H1 (cell line): ENCODE measurements around the gene SF3A2. TPM values are rescaled to one million over a fixed set of nuclear protein-coding genes. Genes with fewer than 3 reads are reported as not detected.

Experiments used
- CTCF ChIA-PET: fragments of 300-600 bp; sonication (Branson Sonifier 250); formaldehyde crosslinking; loops from one replicate; lab custom pipeline; 2021; ENCODE audit not compliant: partially characterized antibody; lab: Charles Lee
- POLR2A ChIA-PET: fragments of 300-600 bp; sonication (Branson Sonifier 250); formaldehyde crosslinking; loops from one replicate; lab custom pipeline; 2021; ENCODE audit warnings: inconsistent platforms; ENCODE audit not compliant: partially characterized antibody; lab: Charles Lee
- DNase-seq, 2 experiments: peaks; one replicate each; pipeline versions ENCODE4 v3.0.0 to v3.0.0-alpha.2; 2010 to 2022; ENCODE audit warnings: low spot score in 2 of 2, low read depth in 1 of 2, mixed read lengths in 1 of 2
- FAIRE-seq: peaks from 2 replicates; lab custom pipeline; 2011; peaks lifted over from hg19 to GRCh38; lab: Jason Lieb, UNC
- H2AFZ ChIP-seq: 2 replicates; pipeline ENCODE4 v1.8.1; 2012; ENCODE audit warnings: low read length, inconsistent platforms
- H2AK5ac ChIP-seq: 2 replicates; pipeline ENCODE4 v1.6.1; 2013; ENCODE audit warnings: low read depth, low read length
- H2BK120ac ChIP-seq: replicated peaks from 2 replicates; pipeline ENCODE3; 2013; ENCODE audit warnings: low read depth, low read length, inconsistent platforms
- H2BK12ac ChIP-seq: 2 replicates; pipeline ENCODE4 v1.6.1; 2013; ENCODE audit warnings: low read depth, low read length
- H2BK15ac ChIP-seq: 2 replicates; pipeline ENCODE4 v1.6.1; 2013; ENCODE audit warnings: low read length
- H2BK20ac ChIP-seq: 2 replicates; pipeline ENCODE4 v1.6.1; 2013; ENCODE audit warnings: low read length
- H2BK5ac ChIP-seq: 2 replicates; pipeline ENCODE4 v1.6.1; 2013; ENCODE audit warnings: low read depth, low read length
- H3K14ac ChIP-seq: 2 replicates; pipeline ENCODE4 v1.6.1; 2013; ENCODE audit warnings: inconsistent platforms; ENCODE audit not compliant: insufficient read length
- H3K18ac ChIP-seq: 2 replicates; pipeline ENCODE4 v1.6.1; 2013; ENCODE audit warnings: low read length; ENCODE audit errors: extremely low read depth
- H3K23ac ChIP-seq: 2 replicates; pipeline ENCODE4 v1.6.1; 2013; ENCODE audit warnings: inconsistent platforms; ENCODE audit not compliant: insufficient read length
- H3K23me2 ChIP-seq: 2 replicates; pipeline ENCODE4 v1.6.1; 2013; ENCODE audit warnings: low read depth, low read length
- H3K27ac ChIP-seq: 2 replicates; pipeline ENCODE4 v1.6.1; 2011; ENCODE audit warnings: low read depth, low read length, inconsistent platforms
- H3K27me3 ChIP-seq, 4 experiments: replicated peaks in 1 of 4; 1 replicate in 1 of 4; 2 replicates in 3 of 4; pipeline versions ENCODE4 v1.6.1 to v1.8.1; 2011 to 2013; ENCODE audit warnings: low read length in 3 of 4, mild to moderate bottlenecking in 3 of 4, inconsistent platforms in 2 of 4, mixed read lengths in 2 of 4, moderate library complexity in 1 of 4; ENCODE audit not compliant: control insufficient read depth in 3 of 4, insufficient read depth in 3 of 4; ENCODE audit errors: extremely low read depth in 1 of 4
- H3K36me3 ChIP-seq, 4 experiments: 2 replicates each; pipeline versions ENCODE4 v1.6.1 to v1.8.1; 2011 to 2013; ENCODE audit warnings: mild to moderate bottlenecking in 4 of 4, low read length in 3 of 4, moderate library complexity in 2 of 4, control low read depth in 1 of 4, inconsistent platforms in 1 of 4; ENCODE audit not compliant: insufficient read depth in 4 of 4, control insufficient read depth in 2 of 4
- H3K4ac ChIP-seq: replicated peaks from 2 replicates; pipeline ENCODE3; 2013; ENCODE audit warnings: low read length, low read depth, mixed read lengths, inconsistent platforms; ENCODE audit not compliant: insufficient read length
- H3K4me1 ChIP-seq, 4 experiments: replicated peaks in 1 of 4; 1 replicate in 1 of 4; 2 replicates in 3 of 4; pipeline versions ENCODE4 v1.6.1 to v1.8.1; 2011 to 2013; ENCODE audit warnings: low read length in 3 of 4, inconsistent platforms in 2 of 4, mixed read lengths in 1 of 4; ENCODE audit not compliant: insufficient read depth in 4 of 4, control insufficient read depth in 3 of 4
- H3K4me2 ChIP-seq, 2 experiments: 2 replicates each; pipeline versions ENCODE4 v1.6.1 to v1.8.1; 2011 to 2013; ENCODE audit warnings: low read depth in 2 of 2, low read length in 2 of 2, control low read depth in 1 of 2, inconsistent platforms in 1 of 2, mild to moderate bottlenecking in 1 of 2; ENCODE audit not compliant: insufficient read depth in 1 of 2
- H3K4me3 ChIP-seq, 4 experiments: fragments of 200-600, 300-600 bp in 1 of 4; sonication (generic), shearing (Covaris generic), sonication (Bioruptor Twin) in 1 of 4; 2 replicates each; pipeline versions ENCODE4 v1.5.1 to v1.8.1; 2011 to 2016; ENCODE audit warnings: low read length in 4 of 4, low read depth in 3 of 4, control low read depth in 2 of 4, inconsistent platforms in 2 of 4, mild to moderate bottlenecking in 2 of 4, mixed read lengths in 1 of 4, moderate library complexity in 1 of 4; ENCODE audit not compliant: insufficient read depth in 2 of 4; ENCODE audit errors: extremely low read depth in 1 of 4
- H3K56ac ChIP-seq: replicated peaks from 2 replicates; pipeline ENCODE3; 2013; ENCODE audit warnings: low read depth, mild to moderate bottlenecking, mixed read lengths, low read length, inconsistent platforms; ENCODE audit not compliant: insufficient read length
- H3K79me1 ChIP-seq: 2 replicates; pipeline ENCODE4 v1.6.1; 2013; ENCODE audit warnings: low read depth, low read length, control low read depth
- H3K79me2 ChIP-seq, 2 experiments: 2 replicates each; pipeline versions ENCODE4 v1.6.1 to v1.8.1; 2012 to 2013; ENCODE audit warnings: low read length in 2 of 2, mild to moderate bottlenecking in 2 of 2, inconsistent platforms in 1 of 2; ENCODE audit not compliant: insufficient read depth in 2 of 2, control insufficient read depth in 1 of 2
- H3K9ac ChIP-seq, 4 experiments: replicated peaks in 1 of 4; 1 replicate in 1 of 4; 2 replicates in 3 of 4; pipeline versions ENCODE4 v1.6.1 to v1.8.1; 2011 to 2013; ENCODE audit warnings: low read depth in 3 of 4, low read length in 3 of 4, control low read depth in 2 of 4, mild to moderate bottlenecking in 2 of 4, moderate library complexity in 2 of 4, inconsistent platforms in 1 of 4; ENCODE audit errors: extremely low read depth in 1 of 4
- H3K9me3 ChIP-seq, 2 experiments: 2 replicates each; pipeline versions ENCODE4 v1.6.1 to v1.8.1; 2012 to 2013; ENCODE audit warnings: mild to moderate bottlenecking in 2 of 2, moderate library complexity in 2 of 2, control low read depth in 1 of 2, inconsistent platforms in 1 of 2, low read depth in 1 of 2, low read length in 1 of 2, mixed read lengths in 1 of 2; ENCODE audit not compliant: insufficient read depth in 2 of 2
- H4K20me1 ChIP-seq, 2 experiments: replicated peaks in 1 of 2; 2 replicates each; pipeline versions ENCODE3 to v1.8.1; 2011 to 2013; ENCODE audit warnings: inconsistent platforms in 2 of 2, low read length in 2 of 2, mild to moderate bottlenecking in 1 of 2; ENCODE audit not compliant: insufficient read depth in 2 of 2, control insufficient read depth in 1 of 2
- H4K5ac ChIP-seq: 2 replicates; pipeline ENCODE4 v1.6.1; 2013; ENCODE audit warnings: low read length, low read depth, mixed read lengths, inconsistent platforms; ENCODE audit not compliant: insufficient read length
- H4K8ac ChIP-seq: 2 replicates; pipeline ENCODE4 v1.8.0; 2013; ENCODE audit warnings: mild to moderate bottlenecking, moderate library complexity, low read length, inconsistent platforms; ENCODE audit not compliant: insufficient read depth; ENCODE audit errors: extremely low read depth
- H4K91ac ChIP-seq: replicated peaks from 2 replicates; pipeline ENCODE3; 2013; ENCODE audit warnings: low read length, mixed read lengths, inconsistent platforms; ENCODE audit not compliant: insufficient read length
- CREB1 ChIP-seq: IDR thresholded peaks from 2 replicates; pipeline ENCODE4 v1.6.1; 2012; ENCODE audit warnings: inconsistent platforms
- PHF8 ChIP-seq: fragments of 200-600 bp; sonication (generic); conservative IDR thresholded peaks from 2 replicates; pipeline ENCODE4 v1.7.1; 2012; ENCODE audit warnings: low read depth, mild to moderate bottlenecking, inconsistent platforms, low read length, moderate library complexity
- POLR2A ChIP-seq, 2 experiments: IDR thresholded peaks; 1 replicate in 1 of 2; 2 replicates in 1 of 2; pipeline ENCODE4 v1.6.1; 2011; ENCODE audit warnings: low read depth in 2 of 2, low read length in 2 of 2, mild to moderate bottlenecking in 2 of 2; ENCODE audit errors: control extremely low read depth in 1 of 2
- WGBS, 2 experiments: shearing (Covaris generic) in 1 of 2; methylation state at CpG; one replicate each; pipeline versions ENCODE4 v1.1.6 to v1.1.7; 2013 to 2015; ENCODE audit warnings: low lambda C conversion rate in 2 of 2, mixed read lengths in 2 of 2, inconsistent platforms in 1 of 2, low coverage in 1 of 2, missing lambda C conversion rate in 1 of 2; ENCODE audit not compliant: insufficient replicate concordance in 2 of 2, insufficient coverage in 1 of 2, insufficient read length in 1 of 2; ENCODE audit errors: extremely low coverage in 1 of 2, missing lambda C conversion rate in 1 of 2; 5-methylcytosine and 5-hydroxymethylcytosine counted together
- polyA plus RNA-seq, 7 experiments: library from polyadenylated mRNA; depleted of rRNA in 3 of 7; stranded (reverse) in 5 of 7; unstranded in 2 of 7; fragments of >200 nt in 5 of 7; fragments of 200-250 nt in 2 of 7; gene quantifications; 1 replicate in 5 of 7; 2 replicates in 1 of 7; 4 replicates in 1 of 7; pipeline versions ENCODE4 v1.2.1 to v1.2.3, GENCODE V29; 2011 to 2013; ENCODE audit warnings: missing spikeins in 2 of 7, mixed read lengths in 2 of 7
- total RNA-seq: library from RNA; stranded (reverse); fragmentation: NEBNext Ultra II Directional; extraction: Animal tissue kit (Norgen Biotek cat#: 25700); gene quantifications from 2 replicates; pipeline ENCODE4 v1.2.1, GENCODE V29; 2021

SF3A2 gene
- total and polyA plus RNA-seq, 2 of the 8 experiments (the other 6 are each of a cell fraction or from before 2014, with no cell fraction given) = 15.3 to 146 TPM

- Histone ChIP-seq H3K9me3 (no peaks in the 10 kb centered on the region; a peak in 1 of 4 replicates), H4K20me1 (peaks cover 4 to 6% of the 10 kb centered on the region in 2 experiments), H3K36me3 (peaks cover 3 to 6% (median 4%) of the 10 kb centered on the region in 4 experiments; a peak in 5 of 8 replicates), H2BK20ac (no peak overlapping the region), H3K27me3 (peaks cover 0 to 23% (median 12%) of the 10 kb centered on the region in 4 experiments; a peak in 6 of 7 replicates), H3K56ac (no peak overlapping the region), H3K23me2 (peaks cover 12% of the 10 kb centered on the region; the same call in 1 of the 2 replicates), H3K4me1 (peaks cover 0 to 4% (median 2%) of the 10 kb centered on the region in 4 experiments; a peak in 5 of 7 replicates), H3K9ac (no peak overlapping the region), H2BK120ac (no peak overlapping the region), H2BK12ac (no peak overlapping the region), H3K4me2 (peak overlapping the region; percentile 74 to 96; a peak in 2 of 4 replicates), H3K4ac (no peak overlapping the region), H3K14ac (no peak overlapping the region), H4K8ac (no peak overlapping the region), H3K27ac (no peak overlapping the region), H3K4me3 (peak overlapping the region in 1 of 4 experiments; percentile 65; a peak in 2 of 8 replicates), H2BK15ac (no peak overlapping the region), H3K79me2 (no peaks in the 10 kb centered on the region), H3K79me1 (no peaks in the 10 kb centered on the region), H2AK5ac (no peak overlapping the region), H2BK5ac (no peak overlapping the region), H4K5ac (no peak overlapping the region), H3K18ac (no peak overlapping the region), H2AFZ (no peak overlapping the region), H4K91ac (no peak overlapping the region), H3K23ac (no peak overlapping the region)
- peak in 1 of 2 experiments; percentile 65 for DNase-seq
- 90% methylated on average over 71 of the region's 74 CpGs; no CpG with 5 or more reads in 1 of the 2 experiments for WGBS, 2 experiments
- TF ChIP-seq PHF8 (no peak), POLR2A (IDR thresholded peaks at IDR 0.05; ENCODE audit: control extremely low read depth in 1 of 2, low read depth in 2 of 2, low read length in 2 of 2) (0 out of 3 replicates have a peak, but pooled peaks of 1 of the 2 experiments have one; percentile 27), CREB1 (no peak)
- no peak for FAIRE-seq
- ChIA-PET POLR2A (interaction anchor here (1.1 to 18.7 kb wide), 8 partner anchors 10 to 172 kb away, joined by 3 to 330 read pairs (median 28); partner anchors contain the start of genes LSM7, PLEKHJ1, SF3A2 and SPPL2B), CTCF (interaction anchor here (1.1 to 5.9 kb wide), 11 partner anchors 7 to 37 kb away, joined by 5 to 42 read pairs (median 8); partner anchors contain the start of gene PLEKHJ1)
Measured at GRCh38 chr19:2252055-2252796, 15.6 kb downstream of the SF3A2 start.
